ENCODE data around the gene CCZ1B. TPM values are rescaled to one million over a fixed set of nuclear protein-coding genes. Genes with fewer than 3 reads are reported as not detected.
"Not testable (repeated sequence)": the region's sequence is repeated elsewhere in the genome, so short reads cannot be mapped to it uniquely, and the experiment has no call there.

CCZ1B gene
- total RNA-seq, 1 donor from 2014 or later: 14.3 TPM

- no peak for ATAC-seq
- no peak for DNase-seq (ENCODE audit: low spot score)
These were observed 7.6 kb upstream of the CCZ1B start for GRCh38 chr7:6833636-6834035.

GRCh38 chr7:6831018-6831725 is 5.1 kb upstream of the CCZ1B start:
- no peak for DNase-seq (ENCODE audit: low spot score)
- no peak for ATAC-seq

- not testable (repeated sequence) for DNase-seq (ENCODE audit: low spot score); ATAC-seq
These were observed 4.0 kb upstream of the CCZ1B start for GRCh38 chr7:6830026-6830425.

- not testable (repeated sequence) for DNase-seq (ENCODE audit: low spot score); ATAC-seq
These were observed 3.5 kb upstream of the CCZ1B start for GRCh38 chr7:6829616-6830015.

GRCh38 chr7:6827180-6827579 is 1.1 kb upstream of the CCZ1B start:
- ATAC-seq; DNase-seq (ENCODE audit: low spot score): not testable (repeated sequence)

GRCh38 chr7:6825236-6826125 is 594 bp downstream of the CCZ1B start:
- DNase-seq (ENCODE audit: low spot score); ATAC-seq: not testable (repeated sequence)

- ATAC-seq; DNase-seq (ENCODE audit: low spot score): not testable (repeated sequence)
These were observed 4.5 kb downstream of the CCZ1B start for GRCh38 chr7:6821622-6822021.

GRCh38 chr7:6815470-6815869 is 10.6 kb downstream of the CCZ1B start:
- ATAC-seq; DNase-seq (ENCODE audit: low spot score): not testable (repeated sequence)

- DNase-seq (ENCODE audit: low spot score); ATAC-seq: not testable (repeated sequence)
These were observed 13.1 kb downstream of the CCZ1B start for GRCh38 chr7:6813011-6813410.

- not testable (repeated sequence) for ATAC-seq; DNase-seq (ENCODE audit: low spot score)
These were observed 18.1 kb downstream of the CCZ1B start for GRCh38 chr7:6807959-6808358.

- not testable (repeated sequence) for DNase-seq (ENCODE audit: low spot score); ATAC-seq
These were observed 18.6 kb downstream of the CCZ1B start for GRCh38 chr7:6807393-6807918.

- DNase-seq (ENCODE audit: low spot score); ATAC-seq: not testable (repeated sequence)
These were observed 25.7 kb downstream of the CCZ1B start for GRCh38 chr7:6800331-6800730.

- ATAC-seq; DNase-seq (ENCODE audit: low spot score): not testable (repeated sequence)
These were observed 26.2 kb downstream of the CCZ1B start for GRCh38 chr7:6799887-6800286.

GRCh38 chr7:6798047-6798446 is 28.0 kb downstream of the CCZ1B start:
- ATAC-seq: peak; percentile 61
- DNase-seq (ENCODE audit: low spot score): not testable (repeated sequence)

GRCh38 chr7:6797218-6797617 is 28.9 kb downstream of the CCZ1B start:
- ATAC-seq; DNase-seq (ENCODE audit: low spot score): not testable (repeated sequence)

GRCh38 chr7:6794276-6794675 is 31.8 kb downstream of the CCZ1B start:
- peak; percentile 41 for ATAC-seq

GRCh38 chr7:6792113-6792872 is 33.8 kb downstream of the CCZ1B start:
- DNase-seq (ENCODE audit: low spot score): not testable (repeated sequence)

More at GRCh38 chr7:6794276-6794675, 31.8 kb downstream of the CCZ1B start:
- DNase-seq (ENCODE audit: low spot score): not testable (repeated sequence)

GRCh38 chr7:6789353-6789752 is 36.7 kb downstream of the CCZ1B start:
- DNase-seq (ENCODE audit: low spot score); ATAC-seq: not testable (repeated sequence)

More at GRCh38 chr7:6792113-6792872, 33.8 kb downstream of the CCZ1B start:
- peak; percentile 69 for ATAC-seq

- not testable (repeated sequence) for DNase-seq (ENCODE audit: low spot score); ATAC-seq
These were observed 44.5 kb downstream of the CCZ1B start for GRCh38 chr7:6781581-6781980.

GRCh38 chr7:6761186-6761585 is 64.9 kb downstream of the CCZ1B start:
- ATAC-seq; DNase-seq (ENCODE audit: low spot score): not testable (repeated sequence)
